Stromal cell of bone marrow (primary cell): ENCODE data around the gene FAM53A.
"Not testable (repeated sequence)": the region's sequence is repeated elsewhere in the genome, so short reads cannot be mapped to it uniquely, and the experiment has no call there.

Experiments used
- DNase-seq: peaks from one replicate; pipeline ENCODE4 v3.0.0-alpha.2; 2012; ENCODE audit warnings: low read depth

The FAM53A gene

GRCh38 chr4:1622238-1622637, 61.9 kb downstream of the FAM53A start:
- no peak for DNase-seq

- no peak for DNase-seq
Observed at GRCh38 chr4:1621526-1621925, 62.6 kb downstream of the FAM53A start.

GRCh38 chr4:1619151-1619672, 64.9 kb downstream of the FAM53A start:
- DNase-seq: no peak

- no peak for DNase-seq
Observed at GRCh38 chr4:1618438-1618837, 65.7 kb downstream of the FAM53A start.

GRCh38 chr4:1616557-1616930, 67.6 kb downstream of the FAM53A start:
- DNase-seq: no peak

- DNase-seq: no peak
Observed at GRCh38 chr4:1615786-1616556, 68.1 kb downstream of the FAM53A start.

- DNase-seq: no peak
Observed at GRCh38 chr4:1614854-1615595, 69.1 kb downstream of the FAM53A start.

GRCh38 chr4:1614502-1614853, 69.6 kb downstream of the FAM53A start:
- DNase-seq: no peak

- DNase-seq: no peak
Observed at GRCh38 chr4:1614049-1614448, 70.1 kb downstream of the FAM53A start.

- DNase-seq: no peak
Observed at GRCh38 chr4:1613099-1613495, 71.0 kb downstream of the FAM53A start.

GRCh38 chr4:1612278-1613098, 71.6 kb downstream of the FAM53A start:
- DNase-seq: no peak

GRCh38 chr4:1611501-1611870, 72.6 kb downstream of the FAM53A start:
- no peak for DNase-seq

- no peak for DNase-seq
Observed at GRCh38 chr4:1610791-1611500, 73.2 kb downstream of the FAM53A start.

GRCh38 chr4:1609901-1610790, 74.0 kb downstream of the FAM53A start:
- no peak for DNase-seq

- no peak for DNase-seq
Observed at GRCh38 chr4:1608821-1609500, 75.2 kb downstream of the FAM53A start.

GRCh38 chr4:1608196-1608820, 75.8 kb downstream of the FAM53A start:
- DNase-seq: no peak

- DNase-seq: not testable (repeated sequence)
Observed at GRCh38 chr4:1607436-1608195, 76.5 kb downstream of the FAM53A start.

- no peak for DNase-seq
Observed at GRCh38 chr4:1604706-1605205, 79.4 kb downstream of the FAM53A start.

- DNase-seq: peak; percentile 5
Observed at GRCh38 chr4:1604181-1604705, 79.9 kb downstream of the FAM53A start.
